Smooth muscle cell (in vitro differentiated cells): ENCODE results near the gene CRISP1. TPM values are rescaled to one million over a fixed set of nuclear protein-coding genes. Genes with fewer than 3 reads are reported as not detected.

Source experiments
- DNase-seq: peaks from one replicate; lab custom pipeline; 2025; ENCODE audit not compliant: unreplicated experiment; lab: John Stamatoyannopoulos, UW
- H2AFZ ChIP-seq: fragments of 200-600 bp; sonication (generic); 2 replicates; pipeline ENCODE4 v1.6.0; 2016; ENCODE audit warnings: antibody characterized with exemption, low read depth, mild to moderate bottlenecking
- H3F3A ChIP-seq: fragments of 200-600 bp; sonication (generic); 2 replicates; pipeline ENCODE4 v1.6.0; 2017; ENCODE audit warnings: antibody characterized with exemption, low read depth
- H3K27ac ChIP-seq: fragments of 200-600 bp; sonication (generic); 2 replicates; pipeline ENCODE4 v1.5.1; 2016; ENCODE audit warnings: low read depth, mild to moderate bottlenecking
- H3K27me3 ChIP-seq: fragments of 200-600 bp; sonication (generic); 2 replicates; pipeline ENCODE4 v1.6.1; 2016; ENCODE audit warnings: low read depth, mild to moderate bottlenecking
- H3K36me3 ChIP-seq: fragments of 200-600 bp; sonication (generic); 2 replicates; pipeline ENCODE4 v1.5.1; 2016; ENCODE audit warnings: low read depth
- H3K4me1 ChIP-seq: fragments of 200-600 bp; sonication (generic); 2 replicates; pipeline ENCODE4 v1.5.1; 2016; ENCODE audit warnings: low read depth
- H3K4me2 ChIP-seq: fragments of 200-600 bp; sonication (generic); 2 replicates; pipeline ENCODE4 v1.6.0; 2016; ENCODE audit warnings: mild to moderate bottlenecking
- H3K4me3 ChIP-seq: fragments of 200-600 bp; sonication (generic); 2 replicates; pipeline ENCODE4 v1.5.1; 2016; ENCODE audit warnings: mild to moderate bottlenecking
- H3K79me2 ChIP-seq: fragments of 200-600 bp; sonication (generic); 2 replicates; pipeline ENCODE4 v1.6.0; 2016; ENCODE audit warnings: low read depth, mild to moderate bottlenecking
- H3K9ac ChIP-seq: fragments of 200-600 bp; sonication (generic); 2 replicates; pipeline ENCODE4 v1.6.0; 2016; ENCODE audit warnings: low read depth
- H3K9me3 ChIP-seq: fragments of 200-600 bp; sonication (generic); replicated peaks from 2 replicates; pipeline ENCODE4 v1.5.1; 2016; ENCODE audit warnings: low read depth
- H4K20me1 ChIP-seq: fragments of 200-600 bp; sonication (generic); 2 replicates; pipeline ENCODE4 v1.6.0; 2016; ENCODE audit warnings: low read depth
- CTCF ChIP-seq: fragments of 200-600 bp; sonication (generic); IDR thresholded peaks from 2 replicates; pipeline ENCODE4 v1.5.1; 2017; ENCODE audit warnings: borderline replicate concordance, mild to moderate bottlenecking, antibody characterized with exemption; ENCODE audit not compliant: insufficient read depth, poor library complexity, severe bottlenecking
- WGBS: methylation state at CpG from one replicate; pipeline ENCODE4 v1.1.7; 2016; ENCODE audit warnings: low lambda C conversion rate; 5-methylcytosine and 5-hydroxymethylcytosine counted together
- polyA plus RNA-seq: library from polyadenylated mRNA; unstranded; fragments of >200 nt; fragmentation: Nextera tagmentation; extraction: Ambion mirVana; gene quantifications from 2 replicates; pipeline ENCODE4 v1.2.1, GENCODE V29; 2016
- total RNA-seq: library from RNA; depleted of rRNA; stranded (reverse); fragments of >200 nt; gene quantifications from 2 replicates; pipeline ENCODE4 v1.2.3, GENCODE V29; 2014

CRISP1 gene
- total and polyA plus RNA-seq, 2 experiments from 2014 or later, result not detected

- Histone ChIP-seq H3K36me3 (no peaks in the 10 kb centered on the region), H2AFZ (no peak overlapping the region), H3K4me1 (no peaks in the 10 kb centered on the region), H3K27me3 (no peaks in the 10 kb centered on the region), H4K20me1 (no peaks in the 10 kb centered on the region), H3K79me2 (no peaks in the 10 kb centered on the region), H3F3A (no peaks in the 10 kb centered on the region), H3K4me3 (no peak overlapping the region), H3K9ac (no peak overlapping the region), H3K4me2 (no peak overlapping the region), H3K9me3 (no peaks in the 10 kb centered on the region), H3K27ac (no peak overlapping the region)
- DNase-seq, result no peak
- no peak for TF ChIP-seq CTCF
- WGBS, result 94% methylated on average over 2 of the region's 2 CpGs
Measured at GRCh38 chr6:49815166-49815565, 51.2 kb downstream of the CRISP1 start.

- Histone ChIP-seq H3K36me3 (no peaks in the 10 kb centered on the region), H3K79me2 (no peaks in the 10 kb centered on the region), H3K9ac (no peak overlapping the region), H3F3A (no peaks in the 10 kb centered on the region), H3K4me3 (no peak overlapping the region), H4K20me1 (no peaks in the 10 kb centered on the region), H3K4me2 (no peak overlapping the region), H2AFZ (no peak overlapping the region), H3K27ac (no peak overlapping the region), H3K27me3 (no peaks in the 10 kb centered on the region), H3K4me1 (no peaks in the 10 kb centered on the region), H3K9me3 (no peaks in the 10 kb centered on the region)
- WGBS, result 77% methylated on average over 2 of the region's 2 CpGs
- no peak for TF ChIP-seq CTCF
- no peak for DNase-seq
Measured at GRCh38 chr6:49813248-49813647, 53.1 kb downstream of the CRISP1 start.

- DNase-seq, result no peak
- Histone ChIP-seq H3K4me1 (no peaks in the 10 kb centered on the region), H3K27ac (no peak overlapping the region), H3K4me3 (no peak overlapping the region), H3K4me2 (no peak overlapping the region), H2AFZ (no peak overlapping the region), H3K9ac (no peak overlapping the region), H3K36me3 (no peaks in the 10 kb centered on the region), H4K20me1 (no peaks in the 10 kb centered on the region), H3K9me3 (no peaks in the 10 kb centered on the region), H3K27me3 (no peaks in the 10 kb centered on the region), H3F3A (no peaks in the 10 kb centered on the region), H3K79me2 (no peaks in the 10 kb centered on the region)
- no peak for TF ChIP-seq CTCF
- 90% methylated on average over 4 of the region's 4 CpGs for WGBS
Measured at GRCh38 chr6:49806145-49806544, 60.2 kb downstream of the CRISP1 start.

- Histone ChIP-seq H2AFZ (no peak overlapping the region), H4K20me1 (no peaks in the 10 kb centered on the region), H3F3A (no peaks in the 10 kb centered on the region), H3K27me3 (no peaks in the 10 kb centered on the region), H3K36me3 (no peaks in the 10 kb centered on the region), H3K27ac (no peak overlapping the region), H3K4me1 (no peaks in the 10 kb centered on the region), H3K79me2 (no peaks in the 10 kb centered on the region), H3K4me2 (no peak overlapping the region), H3K9ac (no peak overlapping the region), H3K9me3 (no peaks in the 10 kb centered on the region), H3K4me3 (no peak overlapping the region)
- no peak for TF ChIP-seq CTCF
- no peak for DNase-seq
- 66% methylated on average over 3 of the region's 3 CpGs for WGBS
Measured at GRCh38 chr6:49805246-49805645, 61.1 kb downstream of the CRISP1 start.
